NCI-H446 treated with DMSO at 0.1 percent for 48 hours (cell line): Measurements from ENCODE around the gene DMRT1.
"Not testable (repeated sequence)": the region's sequence is repeated elsewhere in the genome, so short reads cannot be mapped to it uniquely, and the experiment has no call there.

Experiments used
- DNase-seq: peaks from one replicate; lab custom pipeline; 2025; lab: John Stamatoyannopoulos, UW

DMRT1 gene

GRCh38 chr9:972501-973294 is 131.2 kb downstream of the DMRT1 start:
- DNase-seq = no peak

- no peak for DNase-seq
Observed at GRCh38 chr9:973295-973834, 131.9 kb downstream of the DMRT1 start.

GRCh38 chr9:974031-974995 is 132.8 kb downstream of the DMRT1 start:
- DNase-seq = no peak

- DNase-seq = no peak
Observed at GRCh38 chr9:974996-975739, 133.7 kb downstream of the DMRT1 start.

GRCh38 chr9:975740-976257 is 134.3 kb downstream of the DMRT1 start:
- no peak for DNase-seq

GRCh38 chr9:976258-976942 is 134.9 kb downstream of the DMRT1 start, which contains the start of gene DMRT3:
Gene DMRT3 (plus strand): TSS chr9:976655. CDS start chr9:977002, 347 bp downstream.
- no peak for DNase-seq

GRCh38 chr9:976943-977837 is 135.7 kb downstream of the DMRT1 start:
- no peak for DNase-seq

GRCh38 chr9:977838-978830 is 136.6 kb downstream of the DMRT1 start:
- no peak for DNase-seq

- DNase-seq = no peak
Observed at GRCh38 chr9:979983-980382, 138.5 kb downstream of the DMRT1 start.

GRCh38 chr9:980640-981039 is 139.1 kb downstream of the DMRT1 start:
- no peak for DNase-seq

GRCh38 chr9:981491-981898 is 140.0 kb downstream of the DMRT1 start:
- DNase-seq = no peak

GRCh38 chr9:982394-983230 is 141.1 kb downstream of the DMRT1 start:
- no peak for DNase-seq

GRCh38 chr9:994005-994404 is 152.5 kb downstream of the DMRT1 start:
- no peak for DNase-seq

GRCh38 chr9:995192-995591 is 153.7 kb downstream of the DMRT1 start:
- DNase-seq = no peak

GRCh38 chr9:995781-996180 is 154.3 kb downstream of the DMRT1 start:
- no peak for DNase-seq

GRCh38 chr9:998299-999110 is 157.0 kb downstream of the DMRT1 start:
- DNase-seq = not testable (repeated sequence)

- DNase-seq = no peak
Observed at GRCh38 chr9:1001838-1002237, 160.3 kb downstream of the DMRT1 start.
